ENCODE measurements around the gene SBK1. TPM values are rescaled to one million over a fixed set of nuclear protein-coding genes. Genes with fewer than 3 reads are reported as not detected.

SBK1 gene
- total RNA-seq, 4 donors from 2014 or later = 0.27 to 1.4 (median 0.32) TPM; not detected in 1

- H3K4me3 ChIP-seq = no peak overlapping the region
- no peak for TF ChIP-seq POLR2AphosphoS5 (IDR thresholded peaks at IDR 0.05)
- no peak for TF ChIP-seq POLR2A (IDR thresholded peaks at IDR 0.05)
- no peak for TF ChIP-seq EP300 (IDR thresholded peaks at IDR 0.05; ENCODE audit: low read depth)
- no peak for TF ChIP-seq CTCF (IDR thresholded peaks at IDR 0.05)
- in situ Hi-C loops (cut with MboI; ENCODE audit: low pct_ligation_motif_present in 1 of 4, low pct_unique_long_range_greater_than_20kb in 1 of 4, low sequenced_read_pairs in 3 of 4) = no loop called here
- intact Hi-C loops (cut with DNase I; ENCODE audit: low total_unique reads) = no loop called here
- H3K27me3 ChIP-seq = no peaks in the 10 kb centered on the region
- WGBS, 2 donors (ENCODE audit: low coverage in 1 of 2) = 94 to 95% methylated on average over 3 to 5 of the region's 5 CpGs
- H3K4me1 ChIP-seq = no peaks in the 10 kb centered on the region
- H3K9me3 ChIP-seq = no peaks in the 10 kb centered on the region
- no peaks in the 10 kb centered on the region for H3K36me3 ChIP-seq
- no peak overlapping the region for H3K27ac ChIP-seq
- no peak for DNase-seq
Observed at GRCh38 chr16:28300327-28300726, 8.0 kb downstream of the SBK1 start.

- WGBS, 2 donors (ENCODE audit: low coverage in 1 of 2) = 77% methylated on average over 5 of the region's 6 CpGs; no CpG with 5 or more reads in 1 of the 2 donors
- in situ Hi-C loops (cut with MboI; ENCODE audit: low pct_ligation_motif_present in 1 of 4, low pct_unique_long_range_greater_than_20kb in 1 of 4, low sequenced_read_pairs in 3 of 4) = no loop called here
Observed at GRCh38 chr16:28301154-28301553, 8.8 kb downstream of the SBK1 start.

GRCh38 chr16:28301620-28302019 is 9.3 kb downstream of the SBK1 start:
- no peaks in the 10 kb centered on the region for H3K4me1 ChIP-seq
- TF ChIP-seq POLR2AphosphoS5 (IDR thresholded peaks at IDR 0.05) (no peak), EP300 (IDR thresholded peaks at IDR 0.05; ENCODE audit: low read depth) (no peak), CTCF (IDR thresholded peaks at IDR 0.05) (no peak), POLR2A (IDR thresholded peaks at IDR 0.05) (no peak)
- WGBS, 2 donors (ENCODE audit: low coverage in 1 of 2) = 85% methylated on average over 2 of the region's 2 CpGs; no CpG with 5 or more reads in 1 of the 2 donors
- H3K27me3 ChIP-seq = no peaks in the 10 kb centered on the region
- in situ Hi-C loops (cut with MboI; ENCODE audit: low pct_ligation_motif_present in 1 of 4, low pct_unique_long_range_greater_than_20kb in 1 of 4, low sequenced_read_pairs in 3 of 4) = no loop called here
- intact Hi-C loops (cut with DNase I; ENCODE audit: low total_unique reads) = no loop called here
- H3K27ac ChIP-seq = no peak overlapping the region
- no peak overlapping the region for H3K4me3 ChIP-seq
- H3K9me3 ChIP-seq = no peaks in the 10 kb centered on the region
- H3K36me3 ChIP-seq = no peaks in the 10 kb centered on the region
- no peak for DNase-seq

More at GRCh38 chr16:28301154-28301553, 8.8 kb downstream of the SBK1 start:
- TF ChIP-seq EP300 (IDR thresholded peaks at IDR 0.05; ENCODE audit: low read depth) (no peak), POLR2AphosphoS5 (IDR thresholded peaks at IDR 0.05) (no peak), CTCF (IDR thresholded peaks at IDR 0.05) (no peak), POLR2A (IDR thresholded peaks at IDR 0.05) (no peak)
- H3K36me3 ChIP-seq = no peaks in the 10 kb centered on the region
- intact Hi-C loops (cut with DNase I; ENCODE audit: low total_unique reads) = no loop called here
- no peak for DNase-seq
- H3K27me3 ChIP-seq = no peaks in the 10 kb centered on the region
- H3K27ac ChIP-seq = no peak overlapping the region
- H3K4me3 ChIP-seq = no peak overlapping the region
- no peaks in the 10 kb centered on the region for H3K4me1 ChIP-seq
- H3K9me3 ChIP-seq = no peaks in the 10 kb centered on the region

- in situ Hi-C loops (cut with MboI; ENCODE audit: low pct_ligation_motif_present in 1 of 4, low pct_unique_long_range_greater_than_20kb in 1 of 4, low sequenced_read_pairs in 3 of 4) (no loop called here), intact Hi-C loops (cut with DNase I; ENCODE audit: low total_unique reads) (no loop called here)
- H3K27ac ChIP-seq = no peak overlapping the region
- H3K9me3 ChIP-seq = no peaks in the 10 kb centered on the region
- H3K27me3 ChIP-seq = no peaks in the 10 kb centered on the region
- DNase-seq = no peak
- H3K4me1 ChIP-seq = no peaks in the 10 kb centered on the region
- no peaks in the 10 kb centered on the region for H3K36me3 ChIP-seq
- TF ChIP-seq POLR2A (IDR thresholded peaks at IDR 0.05) (no peak), POLR2AphosphoS5 (IDR thresholded peaks at IDR 0.05) (no peak), CTCF (IDR thresholded peaks at IDR 0.05) (no peak), EP300 (IDR thresholded peaks at IDR 0.05; ENCODE audit: low read depth) (no peak)
- H3K4me3 ChIP-seq = no peak overlapping the region
Observed at GRCh38 chr16:28303132-28303531, 10.8 kb downstream of the SBK1 start.

Data from transverse colon (tissue), 4 donors.